Activated CD4-positive, alpha-beta T cell treated with anti-CD3 and anti-CD28 coated beads, Interleukin-2, amount 10 ng/mL, durations not matched to agents 7 days and 5 days (primary cell): ENCODE data around the gene KCTD18. TPM values are rescaled to one million over a fixed set of nuclear protein-coding genes. Genes with fewer than 3 reads are reported as not detected.

Experiments used
- CTCF ChIA-PET: fragments of 350-600 bp; sonication (Branson Sonifier 250); formaldehyde crosslinking; loops from one replicate; lab custom pipeline; 2021; ENCODE audit warnings: antibody characterized with exemption; lab: Charles Lee
- POLR2A ChIA-PET: fragments of 350-600 bp; sonication (Branson Sonifier 250); formaldehyde crosslinking; loops from one replicate; lab custom pipeline; 2021; ENCODE audit warnings: antibody characterized with exemption; lab: Charles Lee
- DNase-seq: peaks from one replicate; pipeline ENCODE4 v3.0.0-alpha.2; 2020
- H3K27ac Mint-ChIP-seq: one replicate; pipeline ENCODE4 v1.8.0; 2021; ENCODE audit warnings: mild to moderate bottlenecking, moderate library complexity, mixed read lengths
- H3K27me3 Mint-ChIP-seq: one replicate; pipeline ENCODE4 v1.8.0; 2021; ENCODE audit warnings: mixed read lengths
- H3K36me3 Mint-ChIP-seq: one replicate; pipeline ENCODE4 v1.8.0; 2021; ENCODE audit warnings: low read depth, mixed read lengths
- H3K4me1 Mint-ChIP-seq: one replicate; pipeline ENCODE4 v1.8.0; 2021; ENCODE audit warnings: mixed read lengths
- H3K4me3 Mint-ChIP-seq: one replicate; pipeline ENCODE4 v1.8.0; 2021; ENCODE audit warnings: mild to moderate bottlenecking, moderate library complexity, mixed read lengths
- H3K9me3 Mint-ChIP-seq: one replicate; pipeline ENCODE4 v1.8.0; 2021; ENCODE audit warnings: mixed read lengths
- total RNA-seq, 2 experiments: library from RNA; stranded (reverse); gene quantifications; one replicate each; pipeline ENCODE4 v1.2.3, GENCODE V29; 2021

Gene KCTD18
- total RNA-seq, 2 experiments from 2014 or later = 20.4 to 20.5 TPM

- peak; percentile 26 for DNase-seq
- Mint-ChIP-seq H3K36me3 (peaks cover 12% of the 10 kb centered on the region), H3K4me3 (no peak overlapping the region), H3K4me1 (peaks cover 17% of the 10 kb centered on the region), H3K9me3 (no peaks in the 10 kb centered on the region), H3K27ac (no peak overlapping the region), H3K27me3 (no peaks in the 10 kb centered on the region)
- ChIA-PET CTCF (interaction anchor here (1.0 to 3.3 kb wide), 9 partner anchors 9 to 504 kb away, joined by 3 to 12 read pairs (median 4); no protein-coding TSS in a partner anchor), POLR2A (no interaction called here)
These were observed 26.1 kb downstream of the KCTD18 start for GRCh38 chr2:200483729-200484198.

- H3K36me3 Mint-ChIP-seq = peaks cover 20% of the 10 kb centered on the region
- H3K9me3 Mint-ChIP-seq = no peaks in the 10 kb centered on the region
- ChIA-PET CTCF (interaction anchor here (0.9 to 3.3 kb wide), 10 partner anchors 10 to 509 kb away, joined by 3 to 12 read pairs (median 5); no protein-coding TSS in a partner anchor), POLR2A (no interaction called here)
- H3K4me1 Mint-ChIP-seq = peaks cover 17% of the 10 kb centered on the region
- no peak overlapping the region for H3K27ac Mint-ChIP-seq
- no peak for DNase-seq
- H3K27me3 Mint-ChIP-seq = no peaks in the 10 kb centered on the region
- H3K4me3 Mint-ChIP-seq = no peak overlapping the region
These were observed 27.7 kb downstream of the KCTD18 start for GRCh38 chr2:200482194-200482593.

- Mint-ChIP-seq H3K4me1 (peaks cover 17% of the 10 kb centered on the region), H3K27ac (no peak overlapping the region), H3K9me3 (no peaks in the 10 kb centered on the region), H3K27me3 (no peaks in the 10 kb centered on the region), H3K4me3 (no peak overlapping the region), H3K36me3 (peaks cover 23% of the 10 kb centered on the region)
- no peak for DNase-seq
- ChIA-PET CTCF (interaction anchor here (1.1 to 2.6 kb wide), 7 partner anchors 9 to 504 kb away, joined by 3 to 12 read pairs (median 5); partner anchors contain the start of gene KCTD18), POLR2A (no interaction called here)
These were observed 30.1 kb downstream of the KCTD18 start for GRCh38 chr2:200479692-200480265.

GRCh38 chr2:200477667-200478131, 32.2 kb downstream of the KCTD18 start:
- H3K36me3 Mint-ChIP-seq = peaks cover 28% of the 10 kb centered on the region
- POLR2A ChIA-PET = no interaction called here

GRCh38 chr2:200476836-200477235, 33.0 kb downstream of the KCTD18 start:
- H3K4me3 Mint-ChIP-seq = no peak overlapping the region
- no peak overlapping the region for H3K27ac Mint-ChIP-seq
- no peaks in the 10 kb centered on the region for H3K9me3 Mint-ChIP-seq
- ChIA-PET POLR2A (no interaction called here), CTCF (no interaction called here)
- DNase-seq = no peak
- H3K36me3 Mint-ChIP-seq = peaks cover 33% of the 10 kb centered on the region
- H3K4me1 Mint-ChIP-seq = peaks cover 14% of the 10 kb centered on the region
- no peaks in the 10 kb centered on the region for H3K27me3 Mint-ChIP-seq

More at GRCh38 chr2:200477667-200478131, 32.2 kb downstream of the KCTD18 start:
- Mint-ChIP-seq H3K27ac (peak overlapping the region; percentile 62), H3K4me1 (peaks cover 14% of the 10 kb centered on the region), H3K4me3 (no peak overlapping the region), H3K9me3 (no peaks in the 10 kb centered on the region), H3K27me3 (no peaks in the 10 kb centered on the region)
- no peak for DNase-seq
- CTCF ChIA-PET = interaction anchor here (1.6 kb wide), 1 partner anchor 32 kb away, joined by 3 read pairs; the partner anchor contains the start of gene KCTD18

- no peak overlapping the region for H3K27ac Mint-ChIP-seq
- H3K4me1 Mint-ChIP-seq = peaks cover 12% of the 10 kb centered on the region
- H3K9me3 Mint-ChIP-seq = no peaks in the 10 kb centered on the region
- peaks cover 35% of the 10 kb centered on the region for H3K36me3 Mint-ChIP-seq
- no peaks in the 10 kb centered on the region for H3K27me3 Mint-ChIP-seq
- ChIA-PET POLR2A (no interaction called here), CTCF (no interaction called here)
- no peak for DNase-seq
- no peak overlapping the region for H3K4me3 Mint-ChIP-seq
These were observed 34.1 kb downstream of the KCTD18 start for GRCh38 chr2:200475795-200476194.

GRCh38 chr2:200472853-200473464, 36.9 kb downstream of the KCTD18 start:
- Mint-ChIP-seq H3K4me1 (peaks cover 20% of the 10 kb centered on the region), H3K27ac (no peak overlapping the region), H3K27me3 (no peaks in the 10 kb centered on the region), H3K36me3 (peaks cover 46% of the 10 kb centered on the region), H3K4me3 (no peak overlapping the region), H3K9me3 (no peaks in the 10 kb centered on the region)
- POLR2A ChIA-PET = no interaction called here
- CTCF ChIA-PET = interaction anchor here (1.2 to 2.4 kb wide), 4 partner anchors 8 to 500 kb away, joined by 3 to 9 read pairs (median 3); no protein-coding TSS in a partner anchor
- DNase-seq = no peak

GRCh38 chr2:200471928-200472645, 37.8 kb downstream of the KCTD18 start:
- peaks cover 47% of the 10 kb centered on the region for H3K36me3 Mint-ChIP-seq
- POLR2A ChIA-PET = no interaction called here
- no peaks in the 10 kb centered on the region for H3K27me3 Mint-ChIP-seq
- CTCF ChIA-PET = interaction anchor here (0.8 to 2.4 kb wide), 12 partner anchors 7 to 499 kb away, joined by 3 to 9 read pairs (median 3); no protein-coding TSS in a partner anchor
- H3K4me3 Mint-ChIP-seq = no peak overlapping the region
- H3K9me3 Mint-ChIP-seq = no peaks in the 10 kb centered on the region
- no peak overlapping the region for H3K27ac Mint-ChIP-seq
- DNase-seq = no peak
- peaks cover 28% of the 10 kb centered on the region for H3K4me1 Mint-ChIP-seq

GRCh38 chr2:200471324-200471848, 38.5 kb downstream of the KCTD18 start:
- Mint-ChIP-seq H3K27me3 (no peaks in the 10 kb centered on the region), H3K9me3 (no peaks in the 10 kb centered on the region), H3K4me1 (peaks cover 35% of the 10 kb centered on the region), H3K4me3 (no peak overlapping the region), H3K36me3 (peaks cover 47% of the 10 kb centered on the region), H3K27ac (peak overlapping the region; percentile 61)
- CTCF ChIA-PET = interaction anchor here (0.8 to 2.4 kb wide), 10 partner anchors 8 to 198 kb away, joined by 3 to 9 read pairs (median 3); no protein-coding TSS in a partner anchor
- POLR2A ChIA-PET = no interaction called here
- DNase-seq = peak; percentile 42

GRCh38 chr2:200470230-200470629, 39.6 kb downstream of the KCTD18 start:
- Mint-ChIP-seq H3K9me3 (no peaks in the 10 kb centered on the region), H3K36me3 (peaks cover 49% of the 10 kb centered on the region), H3K27me3 (no peaks in the 10 kb centered on the region), H3K4me3 (no peak overlapping the region), H3K27ac (peak overlapping the region; percentile 7), H3K4me1 (peaks cover 44% of the 10 kb centered on the region)
- POLR2A ChIA-PET = no interaction called here
- DNase-seq = no peak
- CTCF ChIA-PET = interaction anchor here (1.2 to 1.8 kb wide), 4 partner anchors 9 to 485 kb away, joined by 3 to 5 read pairs (median 4); no protein-coding TSS in a partner anchor

- peaks cover 54% of the 10 kb centered on the region for H3K36me3 Mint-ChIP-seq
- H3K9me3 Mint-ChIP-seq = no peaks in the 10 kb centered on the region
- no peak overlapping the region for H3K4me3 Mint-ChIP-seq
- no peaks in the 10 kb centered on the region for H3K27me3 Mint-ChIP-seq
- POLR2A ChIA-PET = no interaction called here
- H3K4me1 Mint-ChIP-seq = peaks cover 47% of the 10 kb centered on the region
- CTCF ChIA-PET = interaction anchor here (1.2 to 1.3 kb wide), 2 partner anchors 26 to 484 kb away, joined by 3 to 4 read pairs; no protein-coding TSS in a partner anchor
- no peak for DNase-seq
- no peak overlapping the region for H3K27ac Mint-ChIP-seq
These were observed 40.1 kb downstream of the KCTD18 start for GRCh38 chr2:200469708-200470211.
